Measurements from ENCODE around the gene SLC4A1. TPM values are rescaled to one million over a fixed set of nuclear protein-coding genes. Genes with fewer than 3 reads are reported as not detected.

Gene SLC4A1
- total and polyA plus RNA-seq, 2 of the 13 experiments (the other 11 are each of a cell fraction or from before 2014, with no cell fraction given): not detected

GRCh38 chr17:44203731-44204440, 64.0 kb downstream of the SLC4A1 start (continued):
- TF ChIP-seq, protein P1, sequence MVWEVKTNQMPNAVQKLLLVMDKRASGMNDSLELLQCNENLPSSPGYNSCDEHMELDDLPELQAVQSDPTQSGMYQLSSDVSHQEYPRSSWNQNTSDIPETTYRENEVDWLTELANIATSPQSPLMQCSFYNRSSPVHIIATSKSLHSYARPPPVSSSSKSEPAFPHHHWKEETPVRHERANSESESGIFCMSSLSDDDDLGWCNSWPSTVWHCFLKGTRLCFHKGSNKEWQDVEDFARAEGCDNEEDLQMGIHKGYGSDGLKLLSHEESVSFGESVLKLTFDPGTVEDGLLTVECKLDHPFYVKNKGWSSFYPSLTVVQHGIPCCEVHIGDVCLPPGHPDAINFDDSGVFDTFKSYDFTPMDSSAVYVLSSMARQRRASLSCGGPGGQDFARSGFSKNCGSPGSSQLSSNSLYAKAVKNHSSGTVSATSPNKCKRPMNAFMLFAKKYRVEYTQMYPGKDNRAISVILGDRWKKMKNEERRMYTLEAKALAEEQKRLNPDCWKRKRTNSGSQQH (CRISPR knock-in tag; IDR thresholded peaks at IDR 0.05; ENCODE audit: low read depth): no peak
- TF ChIP-seq ZBTB7B (CRISPR knock-in tag; IDR thresholded peaks at IDR 0.05): peak; percentile 44; the same call in 1 of the 2 replicates
- TF ChIP-seq ZNF205 (CRISPR knock-in tag; IDR thresholded peaks at IDR 0.05): no peak
- TF ChIP-seq ZNF720 (CRISPR knock-in tag; IDR thresholded peaks at IDR 0.05): no peak
- no peak for TF ChIP-seq ZNF607 (CRISPR knock-in tag; IDR thresholded peaks at IDR 0.05; ENCODE audit: borderline replicate concordance)
- TF ChIP-seq POLR2AphosphoS5 (IDR thresholded peaks at IDR 0.05; ENCODE audit: low read depth, low read length): no peak
- TF ChIP-seq PATZ1 (CRISPR knock-in tag; IDR thresholded peaks at IDR 0.05): no peak
- TF ChIP-seq SATB2 (CRISPR knock-in tag; IDR thresholded peaks at IDR 0.05): no peak
- no peak for TF ChIP-seq ZNF883 (CRISPR knock-in tag; IDR thresholded peaks at IDR 0.05; ENCODE audit: not compliant biosample characterization)
- TF ChIP-seq JDP2 (CRISPR knock-in tag; IDR thresholded peaks at IDR 0.05; ENCODE audit: borderline replicate concordance): no peak
- no peak for TF ChIP-seq TAF15 (IDR thresholded peaks at IDR 0.05; ENCODE audit: low read depth, low read length, poor library complexity, severe bottlenecking)
- no peak for TF ChIP-seq NCOA2 (CRISPR knock-in tag; IDR thresholded peaks at IDR 0.05)
- TF ChIP-seq HNRNPLL (IDR thresholded peaks at IDR 0.05; ENCODE audit: low read depth, low read length, poor library complexity, severe bottlenecking): no peak
- TF ChIP-seq CBX5 (CRISPR knock-in tag; IDR thresholded peaks at IDR 0.05; ENCODE audit: borderline replicate concordance): no peak
- no peak for TF ChIP-seq DRAP1 (CRISPR knock-in tag; IDR thresholded peaks at IDR 0.05)
- TF ChIP-seq ZNF317 (CRISPR knock-in tag; IDR thresholded peaks at IDR 0.05): no peak
- TF ChIP-seq CC2D1A (CRISPR knock-in tag; IDR thresholded peaks at IDR 0.05): no peak
- peak; percentile 73 for TF ChIP-seq STAG1 (CRISPR knock-in tag; IDR thresholded peaks at IDR 0.05)
- no peak for TF ChIP-seq FOXO1 (CRISPR knock-in tag; IDR thresholded peaks at IDR 0.05)
- no peak for TF ChIP-seq SOX6 (IDR thresholded peaks at IDR 0.05)
- TF ChIP-seq SOX6 (CRISPR knock-in tag; IDR thresholded peaks at IDR 0.05): no peak
- TF ChIP-seq GABPA (IDR thresholded peaks at IDR 0.05; ENCODE audit: low read depth, low read length): no peak
- TF ChIP-seq GABPA (CRISPR knock-in tag; IDR thresholded peaks at IDR 0.05; ENCODE audit: low read depth): no peak
- no peak for TF ChIP-seq TOE1 (CRISPR knock-in tag; IDR thresholded peaks at IDR 0.05)
- TF ChIP-seq, protein P2, sequence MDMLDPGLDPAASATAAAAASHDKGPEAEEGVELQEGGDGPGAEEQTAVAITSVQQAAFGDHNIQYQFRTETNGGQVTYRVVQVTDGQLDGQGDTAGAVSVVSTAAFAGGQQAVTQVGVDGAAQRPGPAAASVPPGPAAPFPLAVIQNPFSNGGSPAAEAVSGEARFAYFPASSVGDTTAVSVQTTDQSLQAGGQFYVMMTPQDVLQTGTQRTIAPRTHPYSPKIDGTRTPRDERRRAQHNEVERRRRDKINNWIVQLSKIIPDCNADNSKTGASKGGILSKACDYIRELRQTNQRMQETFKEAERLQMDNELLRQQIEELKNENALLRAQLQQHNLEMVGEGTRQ (IDR thresholded peaks at IDR 0.05; ENCODE audit: low read depth, low read length): no peak
- TF ChIP-seq, protein P2 (CRISPR knock-in tag; IDR thresholded peaks at IDR 0.05; ENCODE audit: borderline replicate concordance): no peak
